Measurements from ENCODE around the gene CCNG1.
A peak's percentile ranks its signal among the peaks of the same experiment; 100 is the strongest.
"Not testable (repeated sequence)": the region's sequence is repeated elsewhere in the genome, so short reads cannot be mapped to it uniquely, and the experiment has no call there.

CCNG1 gene

GRCh38 chr5:163437309-163438182 lies at the start of gene CCNG1:
TSS of gene CCNG1 (plus strand) at chr5:163437595. CDS start at chr5:163439257, 1,662 bp downstream.
- DNase-seq = peak; percentile 95

- DNase-seq = no peak
Measured at GRCh38 chr5:163395792-163396191, 41.6 kb upstream of the CCNG1 start.

- DNase-seq = not testable (repeated sequence)
Measured at GRCh38 chr5:163396818-163397340, 40.5 kb upstream of the CCNG1 start.

GRCh38 chr5:163397354-163397753 lies 40.0 kb upstream of the CCNG1 start:
- no peak for DNase-seq

GRCh38 chr5:163399923-163400322 lies 37.5 kb upstream of the CCNG1 start:
- DNase-seq = no peak

- DNase-seq = no peak
Measured at GRCh38 chr5:163401271-163401670, 36.1 kb upstream of the CCNG1 start.

GRCh38 chr5:163402007-163402406 lies 35.4 kb upstream of the CCNG1 start:
- no peak for DNase-seq

- DNase-seq = no peak
Measured at GRCh38 chr5:163404364-163405173, 32.8 kb upstream of the CCNG1 start.

- peak; percentile 57 for DNase-seq
Measured at GRCh38 chr5:163407034-163407655, 30.2 kb upstream of the CCNG1 start.

- DNase-seq = peak; percentile 65
Measured at GRCh38 chr5:163408311-163408923, 29.0 kb upstream of the CCNG1 start.

GRCh38 chr5:163409384-163409783 lies 28.0 kb upstream of the CCNG1 start:
- no peak for DNase-seq

- no peak for DNase-seq
Measured at GRCh38 chr5:163410505-163410904, 26.9 kb upstream of the CCNG1 start.

- DNase-seq = not testable (repeated sequence)
Measured at GRCh38 chr5:163415673-163416072, 21.7 kb upstream of the CCNG1 start.

- no peak for DNase-seq
Measured at GRCh38 chr5:163424836-163425235, 12.6 kb upstream of the CCNG1 start.

GRCh38 chr5:163426128-163426527 lies 11.3 kb upstream of the CCNG1 start:
- not testable (repeated sequence) for DNase-seq

GRCh38 chr5:163432544-163432943 lies 4.9 kb upstream of the CCNG1 start:
- no peak for DNase-seq

GRCh38 chr5:163433271-163433670 lies 4.1 kb upstream of the CCNG1 start:
- DNase-seq = no peak

GRCh38 chr5:163434401-163434866 lies 3.0 kb upstream of the CCNG1 start:
- no peak for DNase-seq

GRCh38 chr5:163436515-163436914 lies 880 bp upstream of the CCNG1 start:
- DNase-seq = no peak

GRCh38 chr5:163437011-163437308 lies 435 bp upstream of the CCNG1 start:
- no peak for DNase-seq

GRCh38 chr5:163439092-163439425 lies 1.7 kb downstream of the CCNG1 start:
- peak; percentile 58 for DNase-seq

- no peak for DNase-seq
Measured at GRCh38 chr5:163440954-163441353, 3.6 kb downstream of the CCNG1 start.

- no peak for DNase-seq
Measured at GRCh38 chr5:163444526-163444925, 7.1 kb downstream of the CCNG1 start.
